ENCODE measurements around the gene CNOT11. TPM values are rescaled to one million over a fixed set of nuclear protein-coding genes. Genes with fewer than 3 reads are reported as not detected.

Gene CNOT11
- total RNA-seq, 2 experiments from 2014 or later = 56.7 to 59.7 TPM

- Mint-ChIP-seq H3K4me3 (no peak overlapping the region), H3K4me1 (ENCODE audit: low read depth) (peaks cover 78% of the 10 kb centered on the region), H3K36me3 (ENCODE audit: low read depth) (peaks cover 49% of the 10 kb centered on the region), H3K27me3 (no peaks in the 10 kb centered on the region), H3K27ac (no peak overlapping the region), H3K9me3 (no peaks in the 10 kb centered on the region)
- POLR2A ChIA-PET = no interaction called here
- ATAC-seq (no peak), DNase-seq (no peak)
- intact Hi-C loops (cut with micrococcal nuclease) = no loop called here
- CTCF ChIA-PET = no interaction called here
- TF ChIP-seq CTCF (IDR thresholded peaks at IDR 0.05) = no peak
Measured at GRCh38 chr2:101302016-101302415, 49.3 kb downstream of the CNOT11 start.

- no peak for TF ChIP-seq CTCF (IDR thresholded peaks at IDR 0.05)
- Mint-ChIP-seq H3K27me3 (no peaks in the 10 kb centered on the region), H3K9me3 (no peaks in the 10 kb centered on the region), H3K4me1 (ENCODE audit: low read depth) (peaks cover 66% of the 10 kb centered on the region), H3K27ac (peak overlapping the region; percentile 44), H3K4me3 (no peak overlapping the region), H3K36me3 (ENCODE audit: low read depth) (peaks cover 48% of the 10 kb centered on the region)
- no peak for DNase-seq
- ChIA-PET POLR2A (interaction anchor here (1.6 kb wide), 1 partner anchor 48 kb away, joined by 6 read pairs; no protein-coding TSS in a partner anchor), CTCF (interaction anchor here (1.3 to 1.9 kb wide), 2 partner anchors 25 to 51 kb away, joined by 3 to 6 read pairs; partner anchors contain the start of gene CNOT11)
- no peak for ATAC-seq
- intact Hi-C loops (cut with micrococcal nuclease) = no loop called here
Measured at GRCh38 chr2:101303688-101304087, 51.0 kb downstream of the CNOT11 start.

GRCh38 chr2:101305035-101305434, 52.3 kb downstream of the CNOT11 start:
- Mint-ChIP-seq H3K9me3 (no peaks in the 10 kb centered on the region), H3K27ac (peak overlapping the region; percentile 42), H3K4me1 (ENCODE audit: low read depth) (peaks cover 66% of the 10 kb centered on the region), H3K27me3 (no peaks in the 10 kb centered on the region), H3K36me3 (ENCODE audit: low read depth) (peaks cover 41% of the 10 kb centered on the region), H3K4me3 (peak overlapping the region; percentile 95)
- ChIA-PET CTCF (interaction anchor here (1.2 kb wide), 1 partner anchor 37 kb away, joined by 3 read pairs; no protein-coding TSS in a partner anchor), POLR2A (interaction anchor here (1.1 to 3.0 kb wide), 2 partner anchors 8 to 51 kb away, joined by 5 to 15 read pairs; partner anchors contain the start of gene CNOT11)
- no peak for TF ChIP-seq CTCF (IDR thresholded peaks at IDR 0.05)
- peak; percentile 14 for ATAC-seq
- DNase-seq = no peak
- intact Hi-C loops (cut with micrococcal nuclease) = loop anchor here (5.0 kb wide), 1 partner anchor 53 kb away; the partner anchor contains the start of gene CNOT11

GRCh38 chr2:101305492-101306078, 52.9 kb downstream of the CNOT11 start:
- Mint-ChIP-seq H3K4me1 (ENCODE audit: low read depth) (peaks cover 68% of the 10 kb centered on the region), H3K4me3 (peak overlapping the region; percentile 95), H3K27ac (peak overlapping the region; percentile 42), H3K9me3 (no peaks in the 10 kb centered on the region), H3K36me3 (ENCODE audit: low read depth) (peaks cover 41% of the 10 kb centered on the region), H3K27me3 (no peaks in the 10 kb centered on the region)
- peak; percentile 22 for DNase-seq
- no peak for ATAC-seq
- no peak for TF ChIP-seq CTCF (IDR thresholded peaks at IDR 0.05)
- CTCF ChIA-PET = interaction anchor here (1.2 kb wide), 1 partner anchor 36 kb away, joined by 3 read pairs; no protein-coding TSS in a partner anchor
- intact Hi-C loops (cut with micrococcal nuclease) = loop anchor here (1.0 to 5.0 kb wide), 2 partner anchors 33 to 53 kb away; partner anchors contain the start of gene CNOT11
- POLR2A ChIA-PET = interaction anchor here (1.1 to 3.0 kb wide), 2 partner anchors 9 to 52 kb away, joined by 5 to 15 read pairs; partner anchors contain the start of gene CNOT11

GRCh38 chr2:101306410-101306809, 53.7 kb downstream of the CNOT11 start:
- no peaks in the 10 kb centered on the region for H3K27me3 Mint-ChIP-seq
- peaks cover 70% of the 10 kb centered on the region for H3K4me1 Mint-ChIP-seq (ENCODE audit: low read depth)
- H3K9me3 Mint-ChIP-seq = no peaks in the 10 kb centered on the region
- DNase-seq (peak; percentile 30), ATAC-seq (no peak)
- peak overlapping the region; percentile 95 for H3K4me3 Mint-ChIP-seq
- H3K36me3 Mint-ChIP-seq (ENCODE audit: low read depth) = peaks cover 37% of the 10 kb centered on the region
- intact Hi-C loops (cut with micrococcal nuclease) = loop anchor here (1.0 to 5.0 kb wide), 2 partner anchors 34 to 54 kb away; partner anchors contain the start of gene CNOT11
- H3K27ac Mint-ChIP-seq = peak overlapping the region; percentile 98
- POLR2A ChIA-PET = interaction anchor here (0.7 to 3.0 kb wide), 5 partner anchors 13 to 1808 kb away, joined by 3 to 15 read pairs (median 4); partner anchors contain the start of gene CNOT11
- CTCF ChIA-PET = no interaction called here
- TF ChIP-seq CTCF (IDR thresholded peaks at IDR 0.05) = no peak
